ENCODE measurements around the gene SH2B2.

DNA sequence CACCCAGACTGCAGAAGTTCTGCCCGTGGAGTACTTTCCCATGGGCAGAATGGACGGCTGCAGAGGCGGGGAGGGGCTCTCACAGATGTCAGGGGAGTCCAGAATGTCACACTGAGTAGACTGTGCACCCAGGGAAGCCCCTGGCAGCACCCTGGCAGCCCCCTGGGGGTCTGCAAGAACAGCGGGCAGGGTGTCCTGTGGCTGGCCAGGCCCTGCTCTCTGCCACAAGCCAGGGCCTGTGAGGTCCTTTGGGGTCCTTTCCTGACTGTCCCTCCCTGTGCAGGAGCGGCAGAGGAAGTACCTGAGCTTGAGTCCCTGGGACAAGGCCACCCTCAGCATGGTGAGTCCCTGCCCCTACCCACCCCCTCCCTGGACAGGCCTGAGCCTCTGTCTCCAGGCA lies 6.1 kb upstream of the SH2B2 start:
- no peak for TF ChIP-seq EZH2 (IDR thresholded peaks at IDR 0.05; ENCODE audit: insufficient read depth, poor library complexity, severe bottlenecking)
- TF ChIP-seq EZH2phosphoT487 (IDR thresholded peaks at IDR 0.05; ENCODE audit: insufficient read depth, low read depth) = no peak
